BE2C (cell line): Measurements from ENCODE around the gene CAVIN1.

Experiments
- DNase-seq: peaks from one replicate; pipeline ENCODE4 v3.0.0-alpha.2; 2020
- H3K27me3 ChIP-seq: fragments of 250-450 bp; sonication (Bioruptor Pico); 2 replicates; pipeline ENCODE4 v1.5.1; 2020; ENCODE audit warnings: mild to moderate bottlenecking
- H3K36me3 ChIP-seq: fragments of 250-450 bp; sonication (Bioruptor Pico); 2 replicates; pipeline ENCODE4 v1.5.1; 2020; ENCODE audit warnings: mild to moderate bottlenecking
- H3K4me1 ChIP-seq: fragments of 250-450 bp; sonication (Bioruptor Pico); 2 replicates; pipeline ENCODE4 v1.5.1; 2020
- H3K4me3 ChIP-seq: 2 replicates; pipeline ENCODE4 v1.5.1; 2011; ENCODE audit warnings: low read depth, low read length
- H3K9me3 ChIP-seq: fragments of 250-450 bp; sonication (Bioruptor Pico); 2 replicates; pipeline ENCODE4 v1.5.1; 2020
- CTCF ChIP-seq: IDR thresholded peaks from 2 replicates; pipeline ENCODE4 v1.5.1; 2012; ENCODE audit warnings: mild to moderate bottlenecking, low read depth, low read length

The CAVIN1 gene

DNA sequence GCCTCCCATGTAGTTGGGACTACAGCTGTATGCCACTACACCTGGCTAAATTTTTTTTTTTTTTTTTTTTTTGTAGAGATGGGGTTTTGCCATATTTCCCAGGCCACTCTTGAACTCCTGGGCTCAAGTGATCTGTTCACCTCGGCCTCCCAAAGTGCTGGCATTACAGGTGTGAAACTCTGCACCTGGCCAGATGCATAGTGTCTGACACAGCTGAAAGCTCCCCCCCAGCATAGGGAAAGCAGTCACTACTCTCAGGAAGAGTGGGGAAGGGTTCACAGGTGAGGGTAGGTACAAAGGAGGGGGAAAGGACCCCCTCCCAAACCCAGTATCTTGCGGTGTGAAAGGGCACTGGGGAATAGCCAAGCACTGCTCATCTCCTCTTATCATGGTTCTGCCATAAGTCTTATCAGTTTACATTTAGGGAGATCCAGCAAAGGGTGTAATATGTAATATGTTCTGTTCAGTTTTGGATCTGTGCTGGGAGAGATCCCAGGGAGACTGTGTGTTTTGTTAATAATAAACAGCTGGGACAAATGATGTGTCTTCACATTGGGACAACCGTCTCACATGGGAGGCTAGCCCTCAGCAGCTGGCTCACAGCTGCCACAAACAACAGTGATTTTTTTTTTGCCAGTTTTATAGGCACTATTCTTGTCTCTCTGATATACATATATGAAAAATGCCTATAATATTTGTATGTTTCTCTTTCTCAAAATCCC is 6.8 kb upstream of the CAVIN1 start:
- H3K27me3 ChIP-seq: peaks cover 12% of the 10 kb centered on the region
- no peak overlapping the region for H3K4me3 ChIP-seq
- no peaks in the 10 kb centered on the region; the same call in 1 of the 2 replicates for H3K9me3 ChIP-seq
- no peak for DNase-seq
- no peaks in the 10 kb centered on the region for H3K4me1 ChIP-seq
- no peak for TF ChIP-seq CTCF
- H3K36me3 ChIP-seq: no peaks in the 10 kb centered on the region

DNA sequence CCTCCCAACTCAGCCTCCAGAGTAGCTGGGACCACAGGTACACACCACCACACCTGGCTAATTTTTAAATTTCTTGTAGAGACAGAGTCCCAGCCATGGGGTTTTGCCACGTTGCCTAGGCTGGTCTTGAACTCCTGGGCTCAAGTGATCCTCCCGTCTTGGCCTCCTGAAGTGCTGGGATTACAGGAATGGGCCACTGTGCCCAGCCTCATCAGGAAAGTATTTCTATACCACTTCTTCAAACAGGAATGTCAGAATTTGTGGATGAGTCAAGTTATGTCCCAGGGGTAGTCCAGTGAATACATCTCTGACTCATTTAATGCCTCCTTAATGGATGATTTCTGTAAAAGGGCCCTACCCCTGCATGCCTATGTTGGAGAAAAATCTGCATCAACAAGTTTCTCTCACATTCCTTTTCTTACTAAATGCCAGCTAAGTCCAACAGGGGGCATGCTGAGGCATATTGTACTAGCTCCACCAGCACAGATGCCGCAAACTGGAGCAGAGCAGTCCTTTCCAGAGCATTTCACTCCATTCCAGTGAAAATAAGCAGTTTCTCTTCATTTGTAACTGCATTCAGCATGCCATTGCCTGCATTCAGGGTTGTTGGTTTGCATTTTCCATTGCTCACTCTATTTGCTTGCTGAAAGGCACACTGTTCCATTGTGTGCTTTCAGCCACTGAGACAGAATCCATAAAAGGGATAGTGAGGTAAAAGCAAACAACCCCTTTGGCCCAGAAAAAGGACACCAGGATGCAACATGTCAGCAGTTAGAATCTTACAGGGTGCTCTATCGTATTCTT is 5.3 kb upstream of the CAVIN1 start:
- DNase-seq: peak; percentile 60
- no peaks in the 10 kb centered on the region for H3K36me3 ChIP-seq
- no peaks in the 10 kb centered on the region for H3K4me1 ChIP-seq
- H3K4me3 ChIP-seq: no peak overlapping the region
- no peaks in the 10 kb centered on the region; the same call in 1 of the 2 replicates for H3K9me3 ChIP-seq
- peak; percentile 82 for TF ChIP-seq CTCF
- H3K27me3 ChIP-seq: peaks cover 26% of the 10 kb centered on the region

DNA sequence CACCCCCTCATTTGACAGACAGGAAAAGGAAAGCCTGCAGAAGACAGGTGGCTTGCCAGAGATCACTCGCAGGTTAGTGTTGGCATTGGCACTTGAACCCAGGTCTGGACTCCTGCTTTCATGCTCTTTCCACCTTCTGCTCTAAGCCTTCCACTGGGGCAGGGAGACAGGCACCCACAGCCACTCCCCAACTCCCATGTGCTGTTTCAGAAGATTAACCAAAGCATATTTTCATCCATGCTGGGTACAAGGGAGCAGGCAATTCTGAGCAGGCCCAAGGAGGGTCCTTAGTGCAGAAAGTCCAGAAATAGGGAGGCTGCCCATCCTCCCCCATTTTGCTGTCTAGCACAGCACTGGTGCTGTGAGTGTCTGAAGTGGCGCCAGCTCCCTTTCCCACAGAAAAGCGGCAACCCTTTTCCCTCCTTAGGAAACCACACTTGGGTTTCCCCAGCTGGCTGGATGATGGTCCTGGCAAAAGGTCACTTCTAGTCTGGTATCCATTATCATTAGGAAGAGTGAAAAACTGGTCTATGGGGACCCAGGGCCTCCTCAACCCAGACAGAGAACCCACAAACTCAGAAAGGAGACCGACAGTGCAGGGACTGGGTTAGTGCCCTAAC is 2.0 kb upstream of the CAVIN1 start:
- Histone ChIP-seq H3K4me1 (no peaks in the 10 kb centered on the region), H3K4me3 (no peak overlapping the region), H3K9me3 (no peaks in the 10 kb centered on the region; the same call in 1 of the 2 replicates), H3K36me3 (no peaks in the 10 kb centered on the region), H3K27me3 (peaks cover 57% of the 10 kb centered on the region)
- no peak for DNase-seq
- no peak for TF ChIP-seq CTCF

- Histone ChIP-seq H3K9me3 (no peaks in the 10 kb centered on the region; the same call in 1 of the 2 replicates), H3K4me3 (no peak overlapping the region), H3K4me1 (no peaks in the 10 kb centered on the region), H3K36me3 (no peaks in the 10 kb centered on the region), H3K27me3 (peaks cover 64% of the 10 kb centered on the region)
- TF ChIP-seq CTCF: no peak
- DNase-seq: no peak
Observed at GRCh38 chr17:42423766-42424165, 710 bp upstream of the CAVIN1 start.

- TF ChIP-seq CTCF: no peak
- Histone ChIP-seq H3K27me3 (peaks cover 58% of the 10 kb centered on the region), H3K9me3 (no peaks in the 10 kb centered on the region), H3K4me3 (peak overlapping the region; percentile 35), H3K4me1 (no peaks in the 10 kb centered on the region), H3K36me3 (no peaks in the 10 kb centered on the region)
- DNase-seq: no peak
Observed at GRCh38 chr17:42422412-42422957, 571 bp downstream of the CAVIN1 start.
